22Rv1 (cell line): Measurements from ENCODE around the gene RTN4R.

Experiments used
- ZFX ChIP-seq: fragments of 450-650 bp; IDR thresholded peaks from 2 replicates; pipeline ENCODE4 v1.6.1; 2017; ENCODE audit warnings: antibody characterized with exemption, borderline replicate concordance
- TF ChIP-seq, protein P1 (sequence below): fragments of 450-650 bp; IDR thresholded peaks from 2 replicates; pipeline ENCODE4 v1.5.1; 2017; ENCODE audit warnings: mild to moderate bottlenecking

DNA sequence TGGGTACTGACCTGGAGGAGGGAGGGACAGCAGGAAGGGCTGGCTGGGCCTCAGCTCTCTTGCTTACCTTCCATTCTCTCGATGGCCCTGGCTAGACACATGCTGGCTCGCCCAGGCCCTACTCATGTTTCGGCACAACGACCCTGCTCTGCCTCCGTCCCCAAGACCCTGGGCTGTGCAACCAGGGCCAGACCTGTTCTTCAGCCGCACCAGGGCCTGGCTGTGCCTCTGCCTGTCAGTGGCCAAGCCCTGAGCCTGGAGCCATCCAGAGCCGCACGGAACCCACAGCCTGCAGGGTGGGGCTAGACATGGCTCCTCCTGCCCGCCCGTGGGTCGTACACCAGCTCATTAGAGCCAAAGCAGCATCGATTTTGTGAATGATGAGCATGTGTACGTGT is 47.5 kb downstream of the RTN4R start:
- TF ChIP-seq, protein P1, sequence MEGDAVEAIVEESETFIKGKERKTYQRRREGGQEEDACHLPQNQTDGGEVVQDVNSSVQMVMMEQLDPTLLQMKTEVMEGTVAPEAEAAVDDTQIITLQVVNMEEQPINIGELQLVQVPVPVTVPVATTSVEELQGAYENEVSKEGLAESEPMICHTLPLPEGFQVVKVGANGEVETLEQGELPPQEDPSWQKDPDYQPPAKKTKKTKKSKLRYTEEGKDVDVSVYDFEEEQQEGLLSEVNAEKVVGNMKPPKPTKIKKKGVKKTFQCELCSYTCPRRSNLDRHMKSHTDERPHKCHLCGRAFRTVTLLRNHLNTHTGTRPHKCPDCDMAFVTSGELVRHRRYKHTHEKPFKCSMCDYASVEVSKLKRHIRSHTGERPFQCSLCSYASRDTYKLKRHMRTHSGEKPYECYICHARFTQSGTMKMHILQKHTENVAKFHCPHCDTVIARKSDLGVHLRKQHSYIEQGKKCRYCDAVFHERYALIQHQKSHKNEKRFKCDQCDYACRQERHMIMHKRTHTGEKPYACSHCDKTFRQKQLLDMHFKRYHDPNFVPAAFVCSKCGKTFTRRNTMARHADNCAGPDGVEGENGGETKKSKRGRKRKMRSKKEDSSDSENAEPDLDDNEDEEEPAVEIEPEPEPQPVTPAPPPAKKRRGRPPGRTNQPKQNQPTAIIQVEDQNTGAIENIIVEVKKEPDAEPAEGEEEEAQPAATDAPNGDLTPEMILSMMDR = no peak
- TF ChIP-seq ZFX = no peak
